Measurements from ENCODE around the gene ACOXL. TPM values are rescaled to one million over a fixed set of nuclear protein-coding genes. Genes with fewer than 3 reads are reported as not detected.

Gene ACOXL
- total and polyA plus RNA-seq, 2 of the 8 experiments (the other 6 are each of a cell fraction or from before 2014, with no cell fraction given): 11.4 to 20.6 TPM

- H3K27me3 ChIP-seq (replicated peaks in 1 of 4; ENCODE audit: control insufficient read depth in 3 of 4, extremely low read depth in 1 of 4, insufficient read depth in 3 of 4, low read length in 3 of 4): no peaks in the 10 kb centered on the region
- no peaks in the 10 kb centered on the region for H3K9me3 ChIP-seq (ENCODE audit: insufficient read depth in 2 of 2, low read depth in 1 of 2, low read length in 1 of 2)
- no peak overlapping the region for H3K4ac ChIP-seq (replicated peaks; ENCODE audit: insufficient read length, low read depth, low read length)
- H3K4me1 ChIP-seq (replicated peaks in 1 of 4; ENCODE audit: control insufficient read depth in 3 of 4, insufficient read depth in 4 of 4, low read length in 3 of 4): no peaks in the 10 kb centered on the region
- no peak overlapping the region for H3K9ac ChIP-seq (replicated peaks in 1 of 4; ENCODE audit: extremely low read depth in 1 of 4, low read depth in 3 of 4, low read length in 3 of 4)
- H3K36me3 ChIP-seq (ENCODE audit: control insufficient read depth in 2 of 4, insufficient read depth in 4 of 4, low read length in 3 of 4): no peaks in the 10 kb centered on the region
- no peaks in the 10 kb centered on the region for H4K20me1 ChIP-seq (replicated peaks in 1 of 2; ENCODE audit: control insufficient read depth in 1 of 2, insufficient read depth in 2 of 2, low read length in 2 of 2)
- H4K91ac ChIP-seq (replicated peaks; ENCODE audit: insufficient read length, low read length): no peak overlapping the region
- no peak overlapping the region for H3K23ac ChIP-seq (ENCODE audit: insufficient read length)
- H2BK5ac ChIP-seq (ENCODE audit: low read depth, low read length): no peak overlapping the region
- H3K4me2 ChIP-seq (ENCODE audit: insufficient read depth in 1 of 2, low read depth in 2 of 2, low read length in 2 of 2): no peak overlapping the region
- H2BK15ac ChIP-seq (ENCODE audit: low read length): no peak overlapping the region
- H3K23me2 ChIP-seq (ENCODE audit: low read depth, low read length): no peaks in the 10 kb centered on the region
- no peak overlapping the region for H3K14ac ChIP-seq (ENCODE audit: insufficient read length)
- no peak overlapping the region for H3K4me3 ChIP-seq (ENCODE audit: extremely low read depth in 1 of 4, insufficient read depth in 2 of 4, low read depth in 3 of 4, low read length in 4 of 4)
- FAIRE-seq: no peak
- WGBS, 2 experiments (ENCODE audit: extremely low coverage in 1 of 2, insufficient coverage in 1 of 2, insufficient read length in 1 of 2, insufficient replicate concordance in 2 of 2, low coverage in 1 of 2, low lambda C conversion rate in 2 of 2, missing lambda C conversion rate in 1 of 2): 93% methylated on average over 5 of the region's 5 CpGs; no CpG with 5 or more reads in 1 of the 2 experiments
- no peak overlapping the region for H2BK20ac ChIP-seq (ENCODE audit: low read length)
- no peak overlapping the region for H2AK5ac ChIP-seq (ENCODE audit: low read depth, low read length)
- no peak overlapping the region for H3K27ac ChIP-seq (ENCODE audit: low read depth, low read length)
- no peak overlapping the region for H2AFZ ChIP-seq (ENCODE audit: low read length)
- no peak overlapping the region for H3K18ac ChIP-seq (ENCODE audit: extremely low read depth, low read length)
- no peak overlapping the region for H4K8ac ChIP-seq (ENCODE audit: extremely low read depth, insufficient read depth, low read length)
- DNase-seq (ENCODE audit: low read depth in 1 of 2, low spot score in 2 of 2): no peak
- POLR2A ChIA-PET (ENCODE audit: partially characterized antibody): no interaction called here
- no peaks in the 10 kb centered on the region for H3K79me2 ChIP-seq (ENCODE audit: control insufficient read depth in 1 of 2, insufficient read depth in 2 of 2, low read length in 2 of 2)
- no peak overlapping the region for H2BK120ac ChIP-seq (replicated peaks; ENCODE audit: low read depth, low read length)
- no peak for TF ChIP-seq SIN3A (conservative IDR thresholded peaks at IDR 0.05 in 1 of 2, IDR thresholded peaks at IDR 0.05 in 1 of 2; ENCODE audit: low read depth in 1 of 2, low read length in 2 of 2)
- TF ChIP-seq CHD2 (IDR thresholded peaks at IDR 0.05; ENCODE audit: low read length): no peak
- no peak for TF ChIP-seq POLR2A (IDR thresholded peaks at IDR 0.05; ENCODE audit: control extremely low read depth in 1 of 2, low read depth in 2 of 2, low read length in 2 of 2)
- no peak for TF ChIP-seq POLR2AphosphoS5 (IDR thresholded peaks at IDR 0.05; ENCODE audit: low read depth, low read length)
- no peak for TF ChIP-seq SRF (IDR thresholded peaks at IDR 0.05; ENCODE audit: low read depth, low read length)
- no peak for TF ChIP-seq PHF8 (conservative IDR thresholded peaks at IDR 0.05; ENCODE audit: low read depth, low read length)
- TF ChIP-seq FOSL1 (IDR thresholded peaks at IDR 0.05; ENCODE audit: insufficient read depth, low read depth, low read length): no peak
- TF ChIP-seq ZNF274 (IDR thresholded peaks at IDR 0.05; ENCODE audit: borderline replicate concordance, extremely low read depth, low read length): no peak
- no peak for TF ChIP-seq SIX5 (IDR thresholded peaks at IDR 0.05; ENCODE audit: low read depth, low read length)
- no peak for TF ChIP-seq JUN (IDR thresholded peaks at IDR 0.05; ENCODE audit: low read depth, low read length)
- no peak for TF ChIP-seq EZH2 (IDR thresholded peaks at IDR 0.05; ENCODE audit: low read depth, low read length, severe bottlenecking)
- TF ChIP-seq POU5F1 (IDR thresholded peaks at IDR 0.05; ENCODE audit: low read depth, low read length): no peak
- TF ChIP-seq CHD1 (IDR thresholded peaks at IDR 0.05; ENCODE audit: low read depth, low read length): no peak
- TF ChIP-seq TBP (IDR thresholded peaks at IDR 0.05; ENCODE audit: low read depth, low read length): no peak
- H2BK12ac ChIP-seq (ENCODE audit: low read depth, low read length): no peak overlapping the region
- H4K5ac ChIP-seq (ENCODE audit: insufficient read length, low read depth, low read length): no peak overlapping the region
- CTCF ChIA-PET (ENCODE audit: partially characterized antibody): interaction anchor here (0.7 to 0.9 kb wide), 2 partner anchors 18 to 33 kb away, joined by 3 to 4 read pairs; no protein-coding TSS in a partner anchor
- H3K79me1 ChIP-seq (ENCODE audit: low read depth, low read length): no peaks in the 10 kb centered on the region
- H3K56ac ChIP-seq (replicated peaks; ENCODE audit: insufficient read length, low read depth, low read length): no peak overlapping the region
These were observed 374.3 kb downstream of the ACOXL start for GRCh38 chr2:111106706-111107105.
